Activated CD8-positive, alpha-beta memory T cell treated with anti-CD3 and anti-CD28 coated beads for 4 hours (primary cell): ENCODE results near the gene COL1A2.

Source experiments
- DNase-seq, 2 donors: peaks; one replicate each; pipeline ENCODE4 v3.0.0-alpha.2; 2020; ENCODE audit warnings: low read depth in 2 of 2

The COL1A2 gene

GRCh38 chr7:94394437-94395140 lies at the start of gene COL1A2:
Gene COL1A2, plus strand, starts transcription at chr7:94394895. Its CDS starts 137 bp downstream, at chr7:94395032.
- DNase-seq: no peak

GRCh38 chr7:94345907-94346306 lies 48.8 kb upstream of the COL1A2 start:
- no peak for DNase-seq

GRCh38 chr7:94348142-94348541 lies 46.6 kb upstream of the COL1A2 start:
- DNase-seq: no peak

- no peak for DNase-seq
These were observed 44.0 kb upstream of the COL1A2 start for GRCh38 chr7:94350734-94351133.

GRCh38 chr7:94351703-94352102 lies 43.0 kb upstream of the COL1A2 start:
- no peak for DNase-seq

- DNase-seq: no peak
These were observed 41.8 kb upstream of the COL1A2 start for GRCh38 chr7:94352887-94353286.

- no peak for DNase-seq
These were observed 39.7 kb upstream of the COL1A2 start for GRCh38 chr7:94354953-94355352.

GRCh38 chr7:94355454-94355853 lies 39.2 kb upstream of the COL1A2 start:
- DNase-seq: no peak

GRCh38 chr7:94357076-94357475 lies 37.6 kb upstream of the COL1A2 start:
- DNase-seq: no peak

GRCh38 chr7:94360926-94361325 lies 33.8 kb upstream of the COL1A2 start:
- DNase-seq: no peak

GRCh38 chr7:94362276-94362675 lies 32.4 kb upstream of the COL1A2 start:
- no peak for DNase-seq

GRCh38 chr7:94364816-94365215 lies 29.9 kb upstream of the COL1A2 start:
- DNase-seq: no peak

GRCh38 chr7:94366163-94366562 lies 28.5 kb upstream of the COL1A2 start:
- no peak for DNase-seq

GRCh38 chr7:94366832-94367231 lies 27.9 kb upstream of the COL1A2 start:
- DNase-seq: no peak

GRCh38 chr7:94367949-94368348 lies 26.7 kb upstream of the COL1A2 start:
- no peak for DNase-seq

- no peak for DNase-seq
These were observed 26.3 kb upstream of the COL1A2 start for GRCh38 chr7:94368371-94368791.

- DNase-seq: no peak
These were observed 20.5 kb upstream of the COL1A2 start for GRCh38 chr7:94374231-94374630.

- no peak for DNase-seq
These were observed 19.8 kb upstream of the COL1A2 start for GRCh38 chr7:94374721-94375566.

GRCh38 chr7:94375691-94376090 lies 19.0 kb upstream of the COL1A2 start:
- no peak for DNase-seq

- no peak for DNase-seq
These were observed 18.4 kb upstream of the COL1A2 start for GRCh38 chr7:94376281-94376680.

- DNase-seq: no peak
These were observed 16.3 kb upstream of the COL1A2 start for GRCh38 chr7:94378356-94378755.

GRCh38 chr7:94380264-94380663 lies 14.4 kb upstream of the COL1A2 start:
- DNase-seq: no peak

GRCh38 chr7:94382132-94382531 lies 12.6 kb upstream of the COL1A2 start:
- no peak for DNase-seq
